GM12891 (cell line): ENCODE results near the gene EHBP1.

Experiments used
- POLR2A ChIP-seq: IDR thresholded peaks from 2 replicates; pipeline ENCODE4 v1.6.1; 2011; ENCODE audit warnings: low read depth, low read length, control low read depth
- SPI1 ChIP-seq: IDR thresholded peaks from 2 replicates; pipeline ENCODE4 v1.6.1; 2011; ENCODE audit warnings: low read depth, low read length, control low read depth

GRCh38 chr2:63051042-63051794 lies 345.7 kb downstream of the EHBP1 start:
- TF ChIP-seq POLR2A (no peak), SPI1 (no peak)
